Heart left ventricle (tissue), 16 donors: ENCODE data around the gene DCLK1. TPM values are rescaled to one million over a fixed set of nuclear protein-coding genes. Genes with fewer than 3 reads are reported as not detected.
A peak's percentile ranks its signal among the peaks of the same experiment; 100 is the strongest.

Experiments
- ATAC-seq, 4 donors: fragments of 200-7000 bp; cut with Tn5 transposase; one replicate each; pipeline ENCODE4 v1.9.1; 2020 to 2022; ENCODE audit warnings: moderate library complexity in 4 of 4, mild to moderate bottlenecking in 3 of 4, moderate number of reproducible peaks in 1 of 4
- DNase-seq, 5 donors: peaks; one replicate each; pipeline ENCODE4 v3.0.0-alpha.2; 2020
- H3K27ac ChIP-seq, 12 donors: fragments of 200-600 bp; sonication (generic) in 4 of 12; one replicate each; pipeline versions ENCODE4 v1.5.0 to v1.8.0; 2016 to 2022; ENCODE audit warnings: mild to moderate bottlenecking in 2 of 12
- H3K27me3 ChIP-seq, 9 donors: fragments of 200-600 bp; sonication (generic) in 2 of 9; one replicate each; pipeline versions ENCODE4 v1.5.1 to v1.8.0; 2016 to 2022; ENCODE audit warnings: mild to moderate bottlenecking in 3 of 9
- H3K36me3 ChIP-seq, 9 donors: fragments of 200-600 bp; sonication (generic) in 2 of 9; one replicate each; pipeline versions ENCODE4 v1.5.0 to v1.8.0; 2018 to 2022; ENCODE audit warnings: mild to moderate bottlenecking in 2 of 9
- H3K4me1 ChIP-seq, 12 donors: fragments of 200-600 bp; sonication (generic) in 4 of 12; one replicate each; pipeline versions ENCODE4 v1.5.0 to v1.8.0; 2016 to 2022; ENCODE audit warnings: mild to moderate bottlenecking in 3 of 12
- H3K4me3 ChIP-seq, 12 donors: fragments of 200-600 bp; sonication (generic) in 4 of 12; one replicate each; pipeline versions ENCODE4 v1.5.0 to v1.8.0; 2017 to 2022; ENCODE audit warnings: mild to moderate bottlenecking in 9 of 12, moderate library complexity in 4 of 12
- H3K9me3 ChIP-seq, 12 donors: fragments of 200-600 bp; sonication (generic) in 4 of 12; one replicate each; pipeline versions ENCODE4 v1.5.0 to v1.8.0; 2016 to 2022; ENCODE audit warnings: mild to moderate bottlenecking in 1 of 12
- CTCF ChIP-seq, 12 donors: fragments of 200-600 bp; sonication (generic) in 4 of 12; IDR thresholded peaks; one replicate each; pipeline versions ENCODE4 v1.5.0 to v1.8.0; 2018 to 2022; ENCODE audit warnings: antibody characterized with exemption in 12 of 12, mild to moderate bottlenecking in 5 of 12
- POLR2A ChIP-seq, 2 donors: fragments of 450-650 bp; IDR thresholded peaks; one replicate each; pipeline ENCODE4 v1.6.1; 2017; ENCODE audit warnings: antibody characterized with exemption in 2 of 2, mild to moderate bottlenecking in 2 of 2, moderate library complexity in 2 of 2
- WGBS, 4 donors: extraction: QIAGEN DNeasy Blood & Tissue Kit in 2 of 4; methylation state at CpG; one replicate each; pipeline versions ENCODE4 v1.1.5 to v1.1.7; 2013 to 2018; 5-methylcytosine and 5-hydroxymethylcytosine counted together
- intact Hi-C, 10 donors: fragments of 100-400 bp; cut with DNase I; formaldehyde crosslinking; loops; one replicate each; pipeline versions ENCODE4 v1.11.1 to v1.14.2; 2022
- polyA plus RNA-seq, 2 donors: library from polyadenylated mRNA; stranded (reverse); fragments of 200-250 nt; gene quantifications; one replicate each; pipeline ENCODE4 v1.2.3, GENCODE V29; 2013
- total RNA-seq, 9 donors: library from RNA; depleted of rRNA in 2 of 9; stranded (reverse); fragments of >200 nt in 2 of 9; fragmentation: NEBNext Ultra II Directional in 3 of 9; extraction: Animal tissue kit (Norgen Biotek cat#: 25700) in 3 of 9; gene quantifications; one replicate each; pipeline versions ENCODE4 v1.1.0 to v1.2.4, GENCODE V29; 2016 to 2023
- donor health status: ischemic (EF 13 %, LVEDD 7.1; RV severe dilation, severe dysfunction).
- donor health status: healthy with polysubstance abuse.
- donor health status: DM: no; HTN: yes; CAD: no.
- donor health status: DM: no; HTN: no; CAD: no.
- donor health status: ischemic (EF 25% LVEDD 6.9; RV normal size, moderate dysfunction).
- donor health status: ischemic (EF 25% LVEDD 5.7; RV mildly dilated, moderate dysfunction).
- donor health status: healthy.
- donor health status: DM: yes; HTN: yes; CAD: no.
- donor health status: ischemic (EF 35%, LVEDD 5.7; RV mildly dilated, moderate dysfunction).
- donor health status: nonischemic (EF 11% LVEDD 7.7; RV severe dilation, severe dysfunction).
- donor health status: DM: yes; HTN: yes; CAD: no.
- donor health status: PGD.
- donor health status: ischemic (EF 29% LVEDD 5.4; RV normal size, mild dysfunction).
- donor health status: nonischemic (EF 23%, LVEDD 6.1; RV moderate dilation, normal function).

The DCLK1 gene
- total and polyA plus RNA-seq, 11 donors, result 3.4 to 15.9 (median 11.2) TPM

- H3K9me3 ChIP-seq, result no peaks in the 10 kb centered on the region
- TF ChIP-seq CTCF (IDR thresholded peaks at IDR 0.05) (no peak), POLR2A (IDR thresholded peaks at IDR 0.05) (no peak)
- ATAC-seq, result no peak
- H3K4me1 ChIP-seq, result no peaks in the 10 kb centered on the region
- H3K4me3 ChIP-seq, result no peak overlapping the region
- H3K36me3 ChIP-seq, result no peaks in the 10 kb centered on the region
- H3K27me3 ChIP-seq, result no peaks in the 10 kb centered on the region
- H3K27ac ChIP-seq, result no peak overlapping the region
- intact Hi-C loops, result loop anchor here in 3 of 10 donors (10.0 kb wide), 3 partner anchors 136 to 306 kb away; partner anchors contain the start of gene MAB21L1 (in 1 of the 3)
- 72 to 85% (median 76%) methylated on average over 4 of the region's 4 CpGs for WGBS, 4 donors
- no peak for DNase-seq
Measured at GRCh38 chr13:35780613-35781012, 350.6 kb downstream of the DCLK1 start.

DNA sequence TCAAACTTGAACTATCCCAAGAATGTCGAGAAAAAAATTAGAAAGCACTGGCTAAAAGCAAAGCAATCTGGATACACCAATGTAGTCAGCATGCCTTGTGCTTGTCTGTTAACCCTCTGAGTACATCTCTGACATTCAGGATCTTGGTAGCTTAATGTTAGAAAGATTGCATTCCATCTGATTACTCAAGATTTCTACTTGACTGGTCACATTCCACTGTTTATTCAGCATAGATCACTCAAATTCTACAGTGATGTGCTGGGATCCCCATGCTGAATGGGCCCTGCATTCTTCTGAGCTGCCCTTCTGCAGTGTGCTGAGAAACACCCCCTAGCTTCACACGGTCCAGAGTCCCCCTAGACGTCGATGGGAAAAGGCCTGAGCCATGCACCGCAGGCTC is 359.3 kb downstream of the DCLK1 start:
- no peak overlapping the region for H3K27ac ChIP-seq
- no peaks in the 10 kb centered on the region for H3K36me3 ChIP-seq
- ATAC-seq, result no peak
- intact Hi-C loops, result no loop called here
- WGBS, 4 donors, result 48 to 67% (median 54%) methylated on average over 5 of the region's 5 CpGs
- no peaks in the 10 kb centered on the region for H3K27me3 ChIP-seq
- no peak overlapping the region for H3K4me3 ChIP-seq
- TF ChIP-seq POLR2A (IDR thresholded peaks at IDR 0.05) (no peak), CTCF (IDR thresholded peaks at IDR 0.05) (no peak)
- no peak for DNase-seq
- no peaks in the 10 kb centered on the region for H3K9me3 ChIP-seq
- H3K4me1 ChIP-seq, result peaks cover 0 to 12% (median 0%) of the 10 kb centered on the region in 12 donors

- DNase-seq, result no peak
- intact Hi-C loops, result no loop called here
- H3K36me3 ChIP-seq, result no peaks in the 10 kb centered on the region
- no peak overlapping the region for H3K4me3 ChIP-seq
- H3K27me3 ChIP-seq, result no peaks in the 10 kb centered on the region
- H3K4me1 ChIP-seq, result peaks cover 0 to 12% (median 0%) of the 10 kb centered on the region in 12 donors
- H3K9me3 ChIP-seq, result no peaks in the 10 kb centered on the region
- ATAC-seq, result no peak
- H3K27ac ChIP-seq, result peak overlapping the region in 1 of 12 donors; percentile 11
- TF ChIP-seq POLR2A (IDR thresholded peaks at IDR 0.05) (no peak), CTCF (IDR thresholded peaks at IDR 0.05) (no peak)
- 78 to 84% (median 82%) methylated on average over 3 of the region's 3 CpGs for WGBS, 4 donors
Measured at GRCh38 chr13:35770756-35771297, 360.4 kb downstream of the DCLK1 start.

DNA sequence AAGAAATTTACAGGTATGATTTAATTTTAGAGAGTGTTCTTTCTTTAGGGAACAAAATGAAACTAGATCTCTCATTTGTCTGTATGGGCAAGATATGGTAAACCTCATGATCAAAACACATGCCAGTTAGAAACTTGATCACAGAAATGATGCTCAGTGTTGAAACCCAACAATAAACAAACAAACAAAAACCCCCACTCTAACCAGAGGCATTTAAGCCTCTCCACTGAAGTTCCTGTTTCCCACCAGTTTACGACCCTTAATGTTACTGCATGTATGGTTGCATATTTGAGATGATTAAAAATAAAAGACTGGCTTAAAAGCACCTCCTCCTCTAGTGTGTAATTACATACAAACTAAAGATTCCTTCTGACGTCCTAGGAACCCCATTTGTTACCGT is 361.4 kb downstream of the DCLK1 start:
- Histone ChIP-seq H3K4me1 (peaks cover 0 to 12% (median 0%) of the 10 kb centered on the region in 12 donors), H3K4me3 (no peak overlapping the region), H3K27me3 (no peaks in the 10 kb centered on the region), H3K27ac (no peak overlapping the region), H3K36me3 (no peaks in the 10 kb centered on the region), H3K9me3 (no peaks in the 10 kb centered on the region)
- intact Hi-C loops, result no loop called here
- no peak for TF ChIP-seq POLR2A (IDR thresholded peaks at IDR 0.05)
- TF ChIP-seq CTCF (IDR thresholded peaks at IDR 0.05), result no peak
- no peak for ATAC-seq
- DNase-seq, result no peak
- WGBS, 4 donors, result 71 to 78% (median 76%) methylated on average over 3 of the region's 3 CpGs
